GM19438 (cell line): Measurements from ENCODE around the gene ARIH2.
"Not testable (repeated sequence)": the region's sequence is repeated elsewhere in the genome, so short reads cannot be mapped to it uniquely, and the experiment has no call there.

Experiments
- ATAC-seq: cut with Tn5 transposase; IDR thresholded peaks from one replicate; pipeline ENCODE4 v1.9.1; 2021; ENCODE audit warnings: low read depth; ENCODE audit not compliant: unreplicated experiment

Gene ARIH2

DNA sequence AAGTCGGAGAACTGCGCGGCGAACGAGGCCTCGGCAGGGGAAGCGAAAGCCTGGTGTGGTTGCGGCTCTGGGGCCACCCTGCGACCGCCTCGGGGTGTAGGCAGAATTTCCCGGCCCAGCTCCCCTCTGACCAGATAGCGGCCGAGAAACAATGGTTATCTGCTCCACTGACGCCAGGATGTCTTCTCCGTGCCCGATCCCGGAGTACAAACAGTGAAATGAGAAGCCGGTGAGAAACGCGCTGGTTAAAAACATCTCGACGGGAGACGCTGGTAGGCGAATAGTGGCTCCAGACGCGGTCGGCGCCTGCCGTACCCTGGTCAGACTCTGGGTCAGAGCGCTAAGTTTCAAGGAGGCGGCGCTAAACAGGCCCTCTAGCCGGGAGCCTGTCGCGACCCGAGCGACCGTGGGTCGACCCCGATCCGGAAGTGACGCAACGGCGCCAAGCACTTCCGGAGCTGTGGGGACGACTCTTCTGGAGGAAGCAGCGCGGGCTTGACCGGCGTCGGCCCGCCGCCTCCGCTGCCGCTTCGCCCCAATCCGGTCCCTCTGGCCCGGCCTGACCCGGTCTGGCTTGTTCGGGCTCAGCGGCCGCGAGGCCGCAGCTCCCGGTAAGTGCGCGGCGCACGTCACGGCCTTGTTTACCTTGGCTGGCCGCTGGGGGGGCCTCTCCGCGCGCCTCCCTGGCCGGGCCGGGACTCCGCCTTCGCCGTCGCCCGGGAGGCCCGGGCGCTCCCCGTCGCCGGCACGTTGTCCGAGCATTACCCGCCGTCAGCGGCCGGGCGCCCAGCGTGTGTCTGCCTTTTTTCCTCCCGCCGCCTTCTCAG is at the start of gene ARIH2:
Gene ARIH2, plus strand, starts transcription at position 455 of the 827 bp plus-strand sequence. CDS start 8,717 bp downstream, outside the sequence.
- peak; percentile 81 for ATAC-seq

DNA sequence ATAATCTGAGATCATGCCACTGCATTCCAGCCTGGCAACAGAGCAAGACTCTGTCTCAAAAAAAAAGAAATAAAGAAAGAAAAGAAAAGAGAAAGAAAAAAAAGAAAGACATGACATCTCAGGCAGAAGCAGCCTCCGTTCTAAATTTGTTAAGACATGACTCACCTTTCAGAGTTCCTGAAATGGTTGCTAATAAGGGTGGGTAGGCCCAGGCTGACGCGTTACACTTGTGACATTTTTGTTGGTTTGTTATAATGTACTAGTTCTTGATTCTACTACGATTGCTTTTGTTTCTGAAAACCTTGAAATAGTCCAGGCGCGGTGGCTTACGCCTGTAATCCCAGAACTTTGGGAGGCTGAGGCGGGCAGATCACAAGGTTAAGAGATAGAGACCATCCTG is 41.0 kb upstream of the ARIH2 start:
- no peak for ATAC-seq

DNA sequence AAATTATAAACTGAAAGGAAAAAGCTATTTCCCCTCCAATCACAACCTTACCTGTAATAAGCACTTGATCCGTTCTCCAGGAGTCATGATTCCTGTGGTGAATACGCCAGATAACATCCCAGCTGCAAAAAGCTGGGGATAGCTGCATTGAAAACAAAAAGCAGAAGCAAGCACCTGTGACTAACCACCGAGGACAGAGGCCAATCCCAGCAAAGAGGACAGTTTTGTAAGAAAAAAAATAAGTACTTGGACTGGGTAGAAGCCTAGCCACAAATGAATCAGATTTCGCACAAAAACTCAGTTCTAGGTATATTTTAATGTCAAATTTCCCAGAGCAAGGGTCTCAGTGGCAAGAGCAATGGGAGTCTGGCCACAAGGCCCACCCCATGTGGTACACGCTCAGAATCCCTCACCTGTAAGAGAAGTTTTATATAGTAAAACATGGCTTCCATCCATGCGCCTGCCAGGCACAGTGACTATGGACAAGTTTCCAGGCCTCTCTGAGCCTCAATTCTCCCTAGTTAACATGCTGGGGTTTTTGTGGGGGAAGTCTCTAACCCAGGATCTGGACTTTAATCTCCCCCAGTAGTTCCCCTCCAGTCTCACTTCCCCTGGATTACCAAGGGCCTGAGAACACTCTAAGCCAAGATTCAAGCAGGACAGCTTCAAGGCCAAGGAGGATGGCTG is 39.2 kb upstream of the ARIH2 start:
- no peak for ATAC-seq

DNA sequence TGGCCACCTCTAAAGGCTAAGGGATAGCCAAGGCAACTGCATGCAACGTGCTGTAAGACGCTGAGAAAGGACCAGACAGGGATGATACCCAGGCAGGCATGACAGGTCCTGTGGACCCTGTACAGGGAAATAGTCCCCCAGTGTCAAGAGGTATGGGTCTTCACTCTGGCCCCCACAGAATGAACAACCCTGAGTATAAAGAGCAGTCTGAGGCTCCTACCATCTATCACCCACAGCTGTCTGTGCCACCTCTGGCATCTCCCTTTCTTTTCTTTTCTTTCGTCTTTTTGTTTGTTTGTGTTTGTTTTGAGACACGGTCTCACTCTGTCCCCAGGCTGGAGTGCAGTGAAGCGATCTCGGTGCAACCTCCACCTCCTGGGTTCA is 38.7 kb upstream of the ARIH2 start:
- no peak for ATAC-seq

DNA sequence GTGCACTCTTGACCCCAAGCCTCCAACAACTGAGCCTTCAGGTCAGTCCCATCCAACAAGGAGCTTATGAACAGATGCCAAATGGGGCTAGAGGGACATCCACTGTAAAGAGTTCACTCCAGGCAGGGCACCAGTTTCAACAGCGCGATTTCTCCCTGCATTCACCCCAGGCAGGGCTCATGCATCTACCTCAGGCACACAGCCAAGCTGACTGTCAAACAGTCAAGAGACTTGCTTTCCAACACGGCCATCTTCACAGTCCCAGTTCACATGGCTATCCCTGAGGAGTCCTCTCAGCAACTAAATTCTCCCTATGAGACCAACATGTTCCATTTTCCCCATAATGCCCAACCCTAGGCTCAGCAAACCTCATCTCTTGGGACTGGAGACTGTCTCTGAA is 37.6 kb upstream of the ARIH2 start:
- ATAC-seq: no peak

DNA sequence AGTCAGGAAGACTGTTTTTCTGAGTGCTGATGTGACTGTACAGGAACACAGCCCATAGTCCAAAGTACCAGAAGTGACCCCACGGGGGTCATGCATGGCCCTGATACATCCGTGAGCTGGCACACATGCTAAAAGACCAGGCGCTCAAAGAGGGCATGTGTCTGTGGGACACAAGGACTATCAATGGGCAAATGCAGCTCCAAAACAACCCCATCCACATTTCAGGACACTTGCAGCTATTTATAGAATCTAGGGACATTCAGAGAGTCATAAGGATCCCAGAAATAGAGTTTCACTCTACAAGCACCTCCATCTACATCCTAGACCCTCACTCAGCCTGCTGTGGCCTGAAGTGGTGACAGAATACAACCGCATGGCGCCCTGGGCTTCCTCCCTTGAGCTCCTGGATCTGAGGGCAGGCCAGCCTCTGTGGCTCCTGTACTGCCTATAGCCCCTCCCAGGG is 37.0 kb upstream of the ARIH2 start:
- no peak for ATAC-seq

DNA sequence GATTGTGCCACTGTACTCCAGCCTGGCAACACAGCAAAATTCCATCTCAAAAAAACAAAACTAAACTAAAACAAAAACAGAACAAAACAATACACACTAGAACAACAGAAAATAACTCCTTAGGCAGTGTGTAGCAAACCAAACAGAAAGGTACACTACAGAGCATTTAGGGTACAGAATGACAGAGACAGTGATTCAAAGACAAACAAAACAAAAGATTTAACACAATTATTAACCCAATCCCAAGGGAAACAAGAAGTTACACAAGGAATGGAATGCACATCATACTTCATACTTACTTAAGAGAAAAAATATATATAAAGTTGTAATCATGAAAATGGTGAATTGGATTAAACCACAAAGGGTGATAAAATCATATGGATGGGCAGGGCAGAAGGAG is 32.9 kb upstream of the ARIH2 start:
- ATAC-seq: no peak

DNA sequence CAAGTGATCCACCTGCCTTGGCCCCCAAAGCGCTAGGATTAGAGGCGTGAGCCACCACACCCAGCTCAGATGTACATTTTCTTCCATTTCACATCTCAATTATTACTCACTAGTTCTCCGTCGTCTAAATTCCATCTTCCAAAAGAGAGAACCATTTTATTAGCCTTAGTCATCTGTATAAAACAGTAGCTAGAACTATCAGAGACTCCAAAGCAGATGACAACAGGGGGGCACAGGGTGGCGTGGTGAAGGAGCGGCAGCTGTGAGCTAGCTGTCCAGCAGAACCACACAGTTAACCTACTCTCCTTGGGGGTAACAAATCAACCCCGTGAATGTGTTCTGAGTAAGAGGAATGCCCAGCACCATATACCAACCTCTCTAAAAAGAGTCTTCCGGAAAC is 27.0 kb upstream of the ARIH2 start:
- no peak for ATAC-seq

DNA sequence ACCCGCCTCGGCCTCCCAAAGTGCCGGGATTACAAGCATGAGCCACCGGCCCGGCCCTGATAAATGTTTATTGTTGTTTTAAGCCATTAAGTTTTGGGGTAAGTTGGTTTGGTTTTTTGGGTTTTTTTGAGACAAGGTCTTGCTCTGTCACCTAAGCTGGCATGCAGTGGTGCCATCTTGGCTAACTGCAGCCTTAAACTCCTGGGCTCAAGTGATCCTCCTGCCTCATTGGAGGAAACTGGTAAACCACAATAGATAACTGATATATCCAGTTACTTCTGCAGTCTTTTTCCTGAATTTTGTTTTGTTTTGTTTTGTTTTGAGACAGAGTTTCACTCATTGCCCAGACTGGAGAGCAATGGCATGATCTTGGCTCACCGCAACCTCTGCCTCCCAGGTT is 24.1 kb upstream of the ARIH2 start:
- ATAC-seq: no peak

DNA sequence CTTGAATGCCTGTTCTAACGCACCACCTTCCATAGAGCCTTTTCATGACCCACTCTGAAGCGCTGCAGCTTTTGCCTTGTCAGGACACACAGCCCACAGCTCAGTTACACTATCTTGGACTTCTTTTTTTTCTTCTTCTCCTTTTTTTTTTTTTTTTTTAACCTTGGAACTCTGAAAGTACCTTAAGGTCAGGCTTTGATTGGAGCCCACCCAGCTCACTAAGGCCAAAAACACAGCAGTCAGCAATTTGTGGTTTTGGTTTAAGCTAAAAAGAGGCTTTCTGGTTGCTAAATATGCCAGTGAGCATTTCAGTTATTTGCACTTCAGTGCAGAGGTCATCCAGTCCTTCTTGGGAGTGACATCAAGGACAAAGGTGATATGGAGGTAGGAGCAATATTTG is 21.7 kb upstream of the ARIH2 start:
- ATAC-seq: no peak

DNA sequence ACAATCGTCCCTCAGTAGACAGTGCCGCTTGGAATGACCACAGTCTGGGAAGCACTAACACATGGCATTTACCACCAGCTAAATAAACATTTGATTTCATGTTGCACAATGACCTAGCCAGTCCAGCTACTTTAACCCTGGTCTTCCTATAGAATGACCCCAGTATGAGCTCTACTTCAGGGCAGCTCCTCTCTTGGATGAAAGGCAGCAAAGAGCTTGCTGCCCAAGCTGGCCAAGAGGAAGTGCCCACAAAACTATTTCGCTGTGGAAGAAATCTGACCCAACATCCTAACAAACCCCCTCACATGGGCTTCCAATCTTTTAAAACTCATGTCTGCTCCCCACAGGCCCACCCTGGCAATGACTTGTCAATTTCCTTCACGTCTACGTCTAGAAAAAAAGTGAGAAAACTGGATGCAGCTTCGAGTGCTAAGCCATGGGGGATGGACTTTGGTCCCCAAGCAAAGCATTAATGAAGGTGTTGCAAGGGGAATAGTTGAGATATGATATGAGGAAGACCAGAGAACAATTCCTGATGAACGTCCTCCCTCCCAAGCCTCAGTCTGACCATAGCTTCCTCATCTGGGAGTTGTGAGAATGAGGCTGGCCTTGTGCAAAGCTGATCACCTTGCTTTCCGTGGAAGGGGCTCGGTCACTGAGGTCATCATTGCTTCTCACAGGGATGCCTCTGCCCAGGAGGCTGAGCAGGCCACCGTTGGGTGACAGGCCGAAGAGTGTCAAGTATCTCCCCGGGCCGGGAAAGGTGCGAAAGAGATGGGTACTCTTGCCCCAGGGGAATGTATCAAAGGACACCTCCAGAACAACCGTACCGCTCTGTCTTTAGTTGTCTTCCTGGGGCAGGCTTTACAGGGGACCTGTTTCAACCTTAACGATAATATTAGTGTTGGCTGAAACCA is 20.9 kb upstream of the ARIH2 start:
- no peak for ATAC-seq

DNA sequence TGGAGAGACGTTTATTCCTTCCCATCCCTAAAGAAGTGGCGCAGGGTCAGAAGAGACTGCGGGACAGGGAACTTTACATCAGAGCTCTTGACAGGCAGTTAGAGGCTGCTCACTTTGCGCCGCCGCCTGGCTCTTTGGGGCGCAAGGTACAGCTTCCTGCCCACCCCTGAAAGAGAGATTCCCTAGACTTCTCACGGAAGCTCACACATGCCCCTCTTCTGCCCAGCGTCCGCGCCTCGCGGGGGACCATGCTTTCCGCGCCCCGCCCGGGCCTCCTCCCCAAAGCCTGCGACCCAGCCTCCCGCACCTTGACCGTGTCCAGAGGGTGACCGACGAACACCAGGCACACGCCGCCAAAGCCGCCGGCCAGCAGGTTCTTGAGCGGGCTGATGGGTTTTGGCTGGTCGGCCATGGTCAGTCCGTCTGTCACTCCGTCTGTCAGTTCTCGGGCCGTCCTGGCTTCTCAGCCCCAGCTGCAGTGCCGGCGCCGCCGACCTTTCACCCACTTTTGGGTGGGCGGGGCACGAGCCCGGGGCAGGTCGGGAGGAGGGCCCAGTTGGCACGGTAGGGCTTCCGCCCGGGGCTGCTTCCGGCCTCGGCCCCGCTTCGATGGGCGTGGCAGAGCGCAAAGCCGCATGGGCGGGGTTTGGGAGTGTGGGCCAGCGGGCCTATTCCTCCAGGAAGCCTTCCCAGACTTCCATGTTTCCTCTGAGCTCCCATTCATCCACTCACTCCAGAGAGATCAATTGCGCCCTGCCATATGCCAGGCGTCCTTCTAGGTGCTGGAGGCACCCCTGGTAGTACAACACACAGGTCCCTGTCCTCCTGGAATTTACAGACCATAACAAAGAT is 20.0 kb upstream of the ARIH2 start, which contains the start of gene SLC25A20:
Gene SLC25A20, minus strand, starts transcription at position 500 of the 852 bp plus-strand sequence. Its CDS starts 88 bp downstream, at position 412.
- peak; percentile 92 for ATAC-seq

DNA sequence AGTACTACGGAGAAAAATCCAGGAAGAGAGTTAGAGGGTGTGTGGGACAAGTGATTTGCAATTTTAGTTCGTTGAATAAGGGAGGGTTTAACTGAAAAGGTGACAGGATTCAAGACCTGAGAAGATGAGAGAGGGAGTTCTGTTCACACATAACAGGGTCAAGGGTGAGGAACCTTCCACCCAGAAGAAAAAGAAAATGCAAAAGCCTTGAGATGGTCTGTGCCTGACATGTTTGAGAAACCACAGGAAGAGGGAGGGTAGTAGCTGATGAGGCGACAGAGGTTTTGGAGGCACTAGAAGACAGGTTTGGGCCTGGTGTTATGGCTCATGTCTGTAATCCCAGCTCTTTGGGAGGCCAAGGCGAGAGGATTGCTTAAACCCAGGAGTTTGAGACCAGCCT is 19.4 kb upstream of the ARIH2 start:
- ATAC-seq: no peak

DNA sequence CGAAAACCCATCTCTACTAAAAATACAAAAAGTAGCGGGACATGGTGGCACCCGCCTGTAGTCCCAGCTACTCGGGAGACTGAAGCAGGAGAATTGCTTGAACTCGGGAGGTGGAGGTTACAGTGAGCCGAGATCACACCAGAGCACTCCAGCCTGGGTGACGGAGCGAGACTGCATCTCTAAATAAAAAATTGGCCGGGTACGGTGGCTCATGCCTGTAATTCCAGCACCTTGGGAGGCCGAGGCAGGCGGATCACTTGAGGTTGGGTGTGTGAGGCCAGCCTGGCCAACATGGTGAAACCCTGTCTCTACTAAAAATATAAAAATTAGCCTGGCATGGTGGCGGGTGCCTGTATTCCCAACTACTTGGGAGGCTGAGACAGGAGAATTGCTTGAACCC is 11.6 kb upstream of the ARIH2 start:
- not testable (repeated sequence) for ATAC-seq

DNA sequence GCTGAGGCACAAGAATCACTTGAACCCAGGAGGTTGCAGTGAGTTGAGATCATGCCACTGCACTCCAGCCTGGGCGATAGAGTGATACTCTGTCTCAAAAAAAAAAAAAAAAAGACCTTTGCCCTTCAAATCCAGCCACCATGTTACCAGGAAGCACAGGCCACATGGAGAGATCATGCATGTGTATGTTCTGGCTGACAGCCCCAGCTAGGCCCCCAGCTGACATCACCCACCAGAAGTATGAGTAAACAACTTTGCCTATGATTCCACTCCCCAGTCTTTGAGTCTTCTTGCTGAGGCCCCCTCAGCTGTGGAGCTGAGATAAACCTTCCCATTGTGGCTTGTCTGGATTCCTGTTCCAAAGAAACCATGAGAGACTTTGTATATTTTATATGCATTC is 3.3 kb upstream of the ARIH2 start:
- ATAC-seq: no peak

DNA sequence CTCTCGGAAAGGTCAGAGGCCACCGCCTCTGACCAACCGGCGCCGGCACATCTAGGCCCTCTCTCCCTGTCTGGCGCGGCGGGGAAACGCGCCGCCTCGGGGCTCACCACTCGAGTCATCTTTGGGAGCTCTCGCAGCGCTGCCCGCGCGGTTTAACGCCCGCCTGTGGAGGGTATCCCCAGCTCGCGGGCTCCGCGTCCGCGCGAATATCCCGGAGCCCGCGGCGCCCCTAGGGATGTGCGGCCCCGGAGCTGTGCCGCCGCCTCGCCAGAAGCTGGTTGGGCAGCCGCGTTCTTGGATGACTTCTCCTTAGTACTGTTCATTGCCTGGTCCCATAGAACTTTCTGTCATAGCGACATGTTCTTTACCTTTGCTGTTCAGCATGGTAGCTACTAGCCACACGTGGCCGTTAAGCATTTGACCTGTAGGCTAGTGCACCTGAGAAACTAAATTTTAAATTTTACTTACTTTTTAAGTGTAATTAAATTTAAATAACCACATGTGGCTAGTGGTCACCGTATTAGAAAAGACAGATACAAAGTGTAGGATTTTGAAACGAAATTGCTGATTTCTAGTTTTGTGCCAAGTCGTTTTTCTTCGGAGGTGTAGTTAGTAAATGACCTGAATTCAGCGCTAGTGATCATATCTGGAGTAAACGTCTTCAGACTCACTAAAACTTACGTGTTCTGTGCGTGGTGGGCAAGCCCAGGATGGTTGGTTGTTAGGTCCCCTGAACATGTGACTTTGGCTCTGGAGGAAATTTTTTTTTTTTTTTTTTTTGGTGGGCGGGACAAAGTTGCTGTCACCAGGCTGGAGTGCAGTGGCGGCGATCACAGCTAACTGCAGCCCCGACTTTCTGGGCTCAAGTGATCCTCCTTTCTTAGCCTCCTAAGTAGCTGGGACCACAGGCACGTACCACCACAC is 835 bp downstream of the ARIH2 start:
- peak; percentile 5 for ATAC-seq

DNA sequence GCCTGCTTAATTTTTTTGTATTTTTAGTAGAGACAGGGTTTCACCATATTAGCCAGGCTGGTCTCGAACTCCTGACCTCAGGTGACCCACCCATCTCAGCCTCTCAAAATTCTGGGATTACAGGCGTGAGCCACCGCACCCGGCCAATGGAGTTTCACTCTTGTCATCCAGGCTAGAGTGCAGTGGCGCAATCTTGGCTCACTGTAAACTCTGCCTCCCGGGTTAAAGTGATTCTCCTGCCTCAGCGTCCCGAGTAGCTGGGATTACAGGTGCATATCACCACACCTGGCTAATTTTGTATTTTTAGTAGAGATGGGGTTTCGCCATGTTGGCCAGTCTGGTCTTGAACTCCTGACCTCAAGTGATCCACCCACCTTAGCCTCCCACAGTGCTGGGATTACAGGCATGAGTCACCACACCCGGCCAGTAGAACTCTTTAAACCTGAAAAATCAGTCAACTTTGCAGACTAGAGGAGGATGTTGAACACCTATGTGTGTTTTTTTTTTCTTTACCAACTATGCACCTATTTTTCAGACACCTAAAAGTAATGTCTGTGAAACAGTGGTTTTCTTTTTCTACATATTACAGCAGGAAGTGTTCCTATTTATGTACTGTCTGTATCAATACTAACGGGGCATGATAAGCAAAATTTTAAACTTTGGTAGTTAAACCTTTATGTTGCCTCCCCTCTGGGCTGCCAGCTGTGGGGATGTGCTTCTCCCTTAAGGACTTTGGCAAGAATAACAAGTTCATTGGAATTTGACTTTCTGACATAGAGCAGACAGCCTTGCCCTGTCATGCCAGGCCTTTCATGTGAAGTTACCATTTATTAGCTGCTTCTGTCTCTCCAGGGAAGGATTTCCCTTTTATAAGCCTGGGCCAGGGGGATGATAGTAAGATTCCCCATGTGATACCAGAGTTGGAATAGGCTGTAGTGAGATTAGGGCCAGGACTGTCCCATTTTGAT is 8.1 kb downstream of the ARIH2 start:
- no peak for ATAC-seq

DNA sequence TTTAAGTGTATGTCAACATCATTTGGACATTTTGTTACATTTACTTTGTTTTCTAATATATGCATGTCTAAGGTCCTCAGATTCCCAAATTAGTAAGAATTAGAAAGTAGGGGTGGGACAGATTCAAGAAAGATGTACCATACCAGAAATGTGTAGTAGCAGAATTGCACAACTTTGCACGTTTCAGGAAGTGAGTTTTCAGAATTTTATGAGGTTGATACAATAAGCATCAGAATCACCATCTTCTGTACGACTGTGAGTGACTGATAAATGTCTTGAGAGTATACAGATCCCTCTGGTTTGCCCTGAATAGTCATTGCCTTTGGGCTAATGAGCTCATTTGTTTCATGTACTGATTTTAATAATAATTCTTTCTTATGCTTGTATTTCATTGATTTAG is 9.3 kb downstream of the ARIH2 start:
- ATAC-seq: no peak
